ENCODE data around the gene GDF2.

The GDF2 gene

GRCh38 chr10:47374611-47375536 lies 52.6 kb downstream of the GDF2 start:
- no peak for TF ChIP-seq CTCF (IDR thresholded peaks at IDR 0.05)
- no peak for TF ChIP-seq ZFX (IDR thresholded peaks at IDR 0.05; ENCODE audit: borderline replicate concordance)
- no peak overlapping the region for H3K27ac ChIP-seq

GRCh38 chr10:47376522-47377220 lies 54.4 kb downstream of the GDF2 start:
- no peak overlapping the region for H3K27ac ChIP-seq
- TF ChIP-seq CTCF (IDR thresholded peaks at IDR 0.05) (no peak), ZFX (IDR thresholded peaks at IDR 0.05; ENCODE audit: borderline replicate concordance) (no peak)

Measured in 22Rv1 (cell line).